Femur (tissue), 1 donor: ENCODE measurements around the gene AKIRIN2.

Experiments
- DNase-seq: peaks from one replicate; pipeline ENCODE4 v3.0.0-alpha.2; 2017

AKIRIN2 gene

GRCh38 chr6:87653074-87653962, 48.7 kb downstream of the AKIRIN2 start:
- no peak for DNase-seq

- DNase-seq, result no peak
Measured at GRCh38 chr6:87645080-87645479, 57.0 kb downstream of the AKIRIN2 start.

- no peak for DNase-seq
Measured at GRCh38 chr6:87641065-87641692, 60.9 kb downstream of the AKIRIN2 start.

- no peak for DNase-seq
Measured at GRCh38 chr6:87639373-87639772, 62.7 kb downstream of the AKIRIN2 start.

GRCh38 chr6:87637106-87637505, 64.9 kb downstream of the AKIRIN2 start:
- no peak for DNase-seq

- no peak for DNase-seq
Measured at GRCh38 chr6:87636315-87636714, 65.7 kb downstream of the AKIRIN2 start.

- DNase-seq, result no peak
Measured at GRCh38 chr6:87633851-87634250, 68.2 kb downstream of the AKIRIN2 start.

GRCh38 chr6:87630746-87631145, 71.3 kb downstream of the AKIRIN2 start:
- DNase-seq, result no peak

- no peak for DNase-seq
Measured at GRCh38 chr6:87628881-87629280, 73.2 kb downstream of the AKIRIN2 start.

GRCh38 chr6:87628424-87628823, 73.6 kb downstream of the AKIRIN2 start:
- no peak for DNase-seq
